CD14-positive monocyte (primary cell): Measurements from ENCODE around the gene ULBP2. TPM values are rescaled to one million over a fixed set of nuclear protein-coding genes. Genes with fewer than 3 reads are reported as not detected.

ENCODE experiments used
- DNase-seq, 3 donors: peaks; one replicate each; pipeline ENCODE4 v3.0.0-alpha.2; 2011 to 2022
- H2AFZ ChIP-seq: 2 replicates; pipeline ENCODE4 v1.6.0; 2012; ENCODE audit warnings: mild to moderate bottlenecking, low read depth, low read length, inconsistent platforms; ENCODE audit not compliant: insufficient read depth, poor library complexity, severe bottlenecking
- H3K27ac ChIP-seq, 2 donors: 1 replicate in 1 of 2; 2 replicates in 1 of 2; pipeline ENCODE4 v1.5.1; 2012 to 2013; ENCODE audit warnings: low read length in 2 of 2, control low read depth in 1 of 2, inconsistent platforms in 1 of 2, low read depth in 1 of 2, mild to moderate bottlenecking in 1 of 2
- H3K27me3 ChIP-seq, 2 donors: one replicate each; pipeline versions ENCODE4 v1.6.0 to v1.6.1; 2011 to 2013; ENCODE audit warnings: low read length in 2 of 2; ENCODE audit not compliant: control insufficient read depth in 2 of 2, insufficient read depth in 2 of 2
- H3K36me3 ChIP-seq, 2 donors: replicated peaks in 1 of 2; 1 replicate in 1 of 2; 2 replicates in 1 of 2; pipeline versions ENCODE4 v1.5.1 to v1.6.1; 2012 to 2013; ENCODE audit warnings: low read length in 2 of 2, control low read depth in 1 of 2, inconsistent platforms in 1 of 2, mild to moderate bottlenecking in 1 of 2; ENCODE audit not compliant: insufficient read depth in 2 of 2, control insufficient read depth in 1 of 2
- H3K4me1 ChIP-seq, 2 donors: 1 replicate in 1 of 2; 2 replicates in 1 of 2; pipeline versions ENCODE4 v1.5.1 to v1.6.1; 2012 to 2013; ENCODE audit warnings: low read length in 2 of 2, control low read depth in 1 of 2, inconsistent platforms in 1 of 2, mild to moderate bottlenecking in 1 of 2, moderate library complexity in 1 of 2; ENCODE audit not compliant: insufficient read depth in 2 of 2, control insufficient read depth in 1 of 2
- H3K4me2 ChIP-seq: replicated peaks from 2 replicates; pipeline ENCODE3; 2012; ENCODE audit warnings: low read length, moderate library complexity, mild to moderate bottlenecking; ENCODE audit not compliant: poor library complexity, severe bottlenecking; ENCODE audit errors: extremely low read depth
- H3K4me3 ChIP-seq, 3 experiments: fragments of 200-600 bp in 1 of 3; sonication (generic) in 1 of 3; replicated peaks in 1 of 3; 1 replicate in 2 of 3; 2 replicates in 1 of 3; pipeline ENCODE4 v1.5.1; 2011 to 2013; ENCODE audit warnings: low read length in 3 of 3, mild to moderate bottlenecking in 3 of 3, control low read depth in 2 of 3, low read depth in 2 of 3, inconsistent platforms in 1 of 3, moderate library complexity in 1 of 3
- H3K79me2 ChIP-seq: 2 replicates; pipeline ENCODE4 v1.6.0; 2012; ENCODE audit warnings: mild to moderate bottlenecking, control low read depth, inconsistent platforms, low read length, moderate library complexity; ENCODE audit not compliant: insufficient read depth
- H3K9ac ChIP-seq: 2 replicates; pipeline ENCODE4 v1.6.0; 2017; ENCODE audit warnings: low read length, mild to moderate bottlenecking; ENCODE audit not compliant: insufficient read depth, poor library complexity, severe bottlenecking
- H3K9me3 ChIP-seq, 2 donors: replicated peaks in 1 of 2; 1 replicate in 1 of 2; 2 replicates in 1 of 2; pipeline versions ENCODE4 v1.5.1 to v1.6.1; 2012 to 2013; ENCODE audit warnings: low read length in 2 of 2, control low read depth in 1 of 2; ENCODE audit not compliant: control insufficient read depth in 1 of 2, insufficient read depth in 1 of 2
- H4K20me1 ChIP-seq: 2 replicates; pipeline ENCODE4 v1.6.0; 2012; ENCODE audit warnings: mild to moderate bottlenecking, low read length, control low read depth, moderate library complexity; ENCODE audit not compliant: insufficient read depth
- H3K27ac Mint-ChIP-seq, 7 donors: one replicate each; pipeline ENCODE4 v1.8.0; 2020; ENCODE audit warnings: mild to moderate bottlenecking in 7 of 7, mixed read lengths in 7 of 7, moderate library complexity in 6 of 7, inconsistent platforms in 2 of 7
- H3K27me3 Mint-ChIP-seq, 3 donors: one replicate each; pipeline ENCODE4 v1.8.0; 2021 to 2022; ENCODE audit warnings: low read depth in 3 of 3, mild to moderate bottlenecking in 3 of 3, mixed read lengths in 3 of 3, moderate library complexity in 3 of 3, inconsistent platforms in 1 of 3
- H3K36me3 Mint-ChIP-seq, 2 donors: one replicate each; pipeline ENCODE4 v1.8.0; 2020; ENCODE audit warnings: mixed read lengths in 2 of 2, inconsistent platforms in 1 of 2, mild to moderate bottlenecking in 1 of 2
- H3K4me1 Mint-ChIP-seq: one replicate; pipeline ENCODE4 v1.8.0; 2020; ENCODE audit warnings: mild to moderate bottlenecking, mixed read lengths
- H3K4me3 Mint-ChIP-seq, 2 donors: one replicate each; pipeline ENCODE4 v1.8.0; 2020; ENCODE audit warnings: mild to moderate bottlenecking in 2 of 2, mixed read lengths in 2 of 2, moderate library complexity in 1 of 2
- H3K9me3 Mint-ChIP-seq, 7 donors: one replicate each; pipeline ENCODE4 v1.8.0; 2020 to 2022; ENCODE audit warnings: mixed read lengths in 7 of 7, mild to moderate bottlenecking in 6 of 7, moderate library complexity in 6 of 7, inconsistent platforms in 2 of 7
- CTCF ChIP-seq: fragments of 200-600 bp; IDR thresholded peaks from one replicate; pipeline ENCODE4 v1.8.0; 2022; ENCODE audit warnings: antibody characterized with exemption, mild to moderate bottlenecking
- WGBS: methylation state at CpG from one replicate; pipeline ENCODE4 v1.1.5; 2013; ENCODE audit warnings: missing lambda C conversion rate; ENCODE audit not compliant: insufficient coverage; 5-methylcytosine and 5-hydroxymethylcytosine counted together
- intact Hi-C, 2 donors: fragments of 100-400 bp; cut with micrococcal nuclease; formaldehyde crosslinking; loops; one replicate each; pipeline versions ENCODE4 v1.15.0 to v1.15.1; 2023
- polyA plus RNA-seq, 3 donors: library from polyadenylated mRNA; depleted of rRNA in 1 of 3; unstranded in 2 of 3; stranded (reverse) in 1 of 3; fragments of 300-500 nt in 2 of 3; fragments of >200 nt in 1 of 3; fragmentation: Illumina TruSeq in 2 of 3; gene quantifications; 1 replicate in 2 of 3; 2 replicates in 1 of 3; pipeline ENCODE4 v1.2.3, GENCODE V29; 2012 to 2021

Gene ULBP2
- polyA plus RNA-seq, 3 donors = 0.31 to 0.49 TPM; not detected in 1

GRCh38 chr6:149898966-149899365 is 42.8 kb upstream of the ULBP2 start:
- DNase-seq = no peak
- H3K27me3 Mint-ChIP-seq = peaks cover 0 to 11% (median 6%) of the 10 kb centered on the region in 3 donors
- Histone ChIP-seq H3K27me3 (no peaks in the 10 kb centered on the region), H2AFZ (no peak overlapping the region), H3K79me2 (no peaks in the 10 kb centered on the region), H3K4me3 (no peak overlapping the region), H3K9me3 (no peaks in the 10 kb centered on the region), H4K20me1 (no peaks in the 10 kb centered on the region), H3K36me3 (no peaks in the 10 kb centered on the region), H3K9ac (no peak overlapping the region), H3K4me1 (peaks cover 0 to 18% of the 10 kb centered on the region in 2 donors), H3K4me2 (no peak overlapping the region), H3K27ac (no peak overlapping the region)
- H3K36me3 Mint-ChIP-seq = no peaks in the 10 kb centered on the region
- no peak overlapping the region for H3K27ac Mint-ChIP-seq
- 94% methylated on average over 6 of the region's 9 CpGs for WGBS
- TF ChIP-seq CTCF = no peak
- intact Hi-C loops = no loop called here
- H3K4me1 Mint-ChIP-seq = peaks cover 15% of the 10 kb centered on the region
- H3K9me3 Mint-ChIP-seq = no peaks in the 10 kb centered on the region
- H3K4me3 Mint-ChIP-seq = no peak overlapping the region

- H3K9me3 ChIP-seq = no peaks in the 10 kb centered on the region
- Mint-ChIP-seq H3K27me3 (peaks cover 0 to 11% (median 6%) of the 10 kb centered on the region in 3 donors), H3K4me3 (no peak overlapping the region), H3K9me3 (no peaks in the 10 kb centered on the region), H3K27ac (no peak overlapping the region), H3K36me3 (no peaks in the 10 kb centered on the region), H3K4me1 (peaks cover 15% of the 10 kb centered on the region)
- H3K9ac ChIP-seq = no peak overlapping the region
- no peak for DNase-seq
- H2AFZ ChIP-seq = no peak overlapping the region
- H3K79me2 ChIP-seq = no peaks in the 10 kb centered on the region
- no peak for TF ChIP-seq CTCF
- no peaks in the 10 kb centered on the region for H3K36me3 ChIP-seq
- no peak overlapping the region for H3K4me2 ChIP-seq
- H4K20me1 ChIP-seq = no peaks in the 10 kb centered on the region
- WGBS = 86% methylated on average over 4 of the region's 6 CpGs
- H3K27ac ChIP-seq = no peak overlapping the region
- H3K4me1 ChIP-seq = peaks cover 0 to 18% of the 10 kb centered on the region in 2 donors
- H3K4me3 ChIP-seq = no peak overlapping the region
- no peaks in the 10 kb centered on the region for H3K27me3 ChIP-seq
- intact Hi-C loops = no loop called here
Measured at GRCh38 chr6:149899486-149899885, 42.3 kb upstream of the ULBP2 start.
